Measurements from ENCODE around the gene TPRG1L.

The TPRG1L gene

GRCh38 chr1:3628445-3628844, 3.6 kb downstream of the TPRG1L start:
- no peak for DNase-seq (ENCODE audit: low spot score)

GRCh38 chr1:3629561-3630160, 4.8 kb downstream of the TPRG1L start:
- DNase-seq (ENCODE audit: low spot score), result no peak

GRCh38 chr1:3630161-3630611, 5.4 kb downstream of the TPRG1L start:
- DNase-seq (ENCODE audit: low spot score), result no peak

GRCh38 chr1:3630914-3631313, 6.1 kb downstream of the TPRG1L start:
- DNase-seq (ENCODE audit: low spot score), result no peak

- DNase-seq (ENCODE audit: low spot score), result no peak
These were observed 6.8 kb downstream of the TPRG1L start for GRCh38 chr1:3631320-3632260.

- DNase-seq (ENCODE audit: low spot score), result no peak
These were observed 7.5 kb downstream of the TPRG1L start for GRCh38 chr1:3632298-3632697.

- no peak for DNase-seq (ENCODE audit: low spot score)
These were observed 8.0 kb downstream of the TPRG1L start for GRCh38 chr1:3632716-3633343.

- DNase-seq (ENCODE audit: low spot score), result no peak
These were observed 8.7 kb downstream of the TPRG1L start for GRCh38 chr1:3633344-3634058.

GRCh38 chr1:3634059-3634800, 9.4 kb downstream of the TPRG1L start:
- no peak for DNase-seq (ENCODE audit: low spot score)

- no peak for DNase-seq (ENCODE audit: low spot score)
These were observed 11.3 kb downstream of the TPRG1L start for GRCh38 chr1:3636080-3636479.

GRCh38 chr1:3636531-3636930, 11.7 kb downstream of the TPRG1L start:
- DNase-seq (ENCODE audit: low spot score), result no peak

GRCh38 chr1:3638027-3638426, 13.2 kb downstream of the TPRG1L start:
- no peak for DNase-seq (ENCODE audit: low spot score)

GRCh38 chr1:3638676-3639075, 13.9 kb downstream of the TPRG1L start:
- DNase-seq (ENCODE audit: low spot score), result no peak

- DNase-seq (ENCODE audit: low spot score), result no peak
These were observed 14.6 kb downstream of the TPRG1L start for GRCh38 chr1:3639397-3639911.

- no peak for DNase-seq (ENCODE audit: low spot score)
These were observed 15.5 kb downstream of the TPRG1L start for GRCh38 chr1:3640121-3640837.

GRCh38 chr1:3641046-3641760, 16.4 kb downstream of the TPRG1L start:
- DNase-seq (ENCODE audit: low spot score), result no peak

- no peak for DNase-seq (ENCODE audit: low spot score)
These were observed 17.0 kb downstream of the TPRG1L start for GRCh38 chr1:3641816-3642215.

- DNase-seq (ENCODE audit: low spot score), result no peak
These were observed 18.3 kb downstream of the TPRG1L start for GRCh38 chr1:3642919-3643675.

GRCh38 chr1:3644273-3644672, 19.5 kb downstream of the TPRG1L start:
- no peak for DNase-seq (ENCODE audit: low spot score)
